H9 (cell line): ENCODE results near the gene COL4A2. TPM values are rescaled to one million over a fixed set of nuclear protein-coding genes. Genes with fewer than 3 reads are reported as not detected.

Experiments
- DNase-seq: peaks from one replicate; pipeline ENCODE4 v3.0.0-alpha.2; 2017
- H2AFZ ChIP-seq: one replicate; pipeline ENCODE4 v1.6.1; 2013; ENCODE audit warnings: mild to moderate bottlenecking, low read length, control low read depth, moderate library complexity
- H2AK5ac ChIP-seq: 2 replicates; pipeline ENCODE4 v1.6.1; 2013; ENCODE audit warnings: low read length, control low read depth, mixed read lengths; ENCODE audit not compliant: insufficient read length
- H2BK120ac ChIP-seq: one replicate; pipeline ENCODE4 v1.6.1; 2013; ENCODE audit warnings: low read depth, mild to moderate bottlenecking, low read length, control low read depth, inconsistent platforms; ENCODE audit not compliant: poor library complexity, severe bottlenecking
- H2BK12ac ChIP-seq: 2 replicates; pipeline ENCODE4 v1.6.1; 2013; ENCODE audit warnings: low read length, control low read depth, mixed read lengths, low read depth; ENCODE audit not compliant: insufficient read length
- H2BK15ac ChIP-seq: 2 replicates; pipeline ENCODE4 v1.6.1; 2013; ENCODE audit warnings: low read depth, low read length, control low read depth
- H2BK20ac ChIP-seq: one replicate; pipeline ENCODE4 v1.6.1; 2013; ENCODE audit warnings: low read depth, mild to moderate bottlenecking, low read length, control low read depth, inconsistent platforms; ENCODE audit not compliant: poor library complexity, severe bottlenecking
- H2BK5ac ChIP-seq: 2 replicates; pipeline ENCODE4 v1.6.1; 2013; ENCODE audit warnings: low read length, control low read depth, mixed read lengths; ENCODE audit not compliant: insufficient read length
- H3K14ac ChIP-seq: 2 replicates; pipeline ENCODE4 v1.6.1; 2013; ENCODE audit warnings: low read length, control low read depth; ENCODE audit not compliant: insufficient read depth
- H3K18ac ChIP-seq: 2 replicates; pipeline ENCODE4 v1.6.1; 2013; ENCODE audit warnings: low read depth, mild to moderate bottlenecking, mixed read lengths, low read length, control low read depth; ENCODE audit not compliant: insufficient read length
- H3K23ac ChIP-seq: 2 replicates; pipeline ENCODE4 v1.6.1; 2013; ENCODE audit warnings: low read length, control low read depth, mixed read lengths, low read depth; ENCODE audit not compliant: insufficient read length
- H3K23me2 ChIP-seq: 2 replicates; pipeline ENCODE4 v1.6.1; 2013; ENCODE audit warnings: low read depth, mild to moderate bottlenecking, mixed read lengths, low read length, control low read depth; ENCODE audit not compliant: insufficient read length, poor library complexity, severe bottlenecking
- H3K27ac ChIP-seq: 2 replicates; pipeline ENCODE4 v1.5.1; 2013; ENCODE audit warnings: low read length, control low read depth, mixed read lengths, low read depth; ENCODE audit not compliant: insufficient read length
- H3K27me3 ChIP-seq: 2 replicates; pipeline ENCODE4 v1.6.1; 2013; ENCODE audit warnings: low read length, control low read depth, inconsistent platforms; ENCODE audit not compliant: insufficient read depth
- H3K4ac ChIP-seq: 2 replicates; pipeline ENCODE4 v1.6.1; 2013; ENCODE audit warnings: low read depth, mild to moderate bottlenecking, control low read depth, inconsistent platforms, low read length, moderate library complexity
- H3K4me1 ChIP-seq: 2 replicates; pipeline ENCODE4 v1.6.1; 2013; ENCODE audit warnings: low read length, control low read depth, inconsistent platforms; ENCODE audit not compliant: insufficient read depth
- H3K4me2 ChIP-seq: 2 replicates; pipeline ENCODE4 v1.6.1; 2013; ENCODE audit warnings: low read length, control low read depth, mixed read lengths; ENCODE audit not compliant: insufficient read length, insufficient read depth
- H3K56ac ChIP-seq: 2 replicates; pipeline ENCODE4 v1.6.1; 2013; ENCODE audit warnings: low read depth, mild to moderate bottlenecking, mixed read lengths, low read length, control low read depth; ENCODE audit not compliant: insufficient read length
- H3K79me1 ChIP-seq: 2 replicates; pipeline ENCODE4 v1.6.1; 2013; ENCODE audit warnings: low read depth, mild to moderate bottlenecking, moderate library complexity, low read length, control low read depth, inconsistent platforms; ENCODE audit not compliant: insufficient read depth, poor library complexity, severe bottlenecking
- H3K79me2 ChIP-seq: 2 replicates; pipeline ENCODE4 v1.6.1; 2013; ENCODE audit warnings: low read length, control low read depth, inconsistent platforms; ENCODE audit not compliant: insufficient read depth
- H3K9ac ChIP-seq: 2 replicates; pipeline ENCODE4 v1.6.1; 2013; ENCODE audit warnings: low read length, control low read depth, mixed read lengths; ENCODE audit not compliant: insufficient read length; ENCODE audit errors: extremely low read depth
- H3K9me3 ChIP-seq: one replicate; pipeline ENCODE4 v1.6.1; 2013; ENCODE audit warnings: low read depth, low read length, inconsistent platforms; ENCODE audit not compliant: control insufficient read depth
- H3T11ph ChIP-seq: one replicate; pipeline ENCODE4 v1.6.1; 2013; ENCODE audit warnings: mild to moderate bottlenecking, low read length, control low read depth, inconsistent platforms
- H4K20me1 ChIP-seq: one replicate; pipeline ENCODE4 v1.6.1; 2013; ENCODE audit not compliant: control insufficient read depth, insufficient read length, insufficient read depth
- H4K5ac ChIP-seq: 2 replicates; pipeline ENCODE4 v1.6.1; 2013; ENCODE audit warnings: low read depth, mild to moderate bottlenecking, mixed read lengths, low read length, control low read depth; ENCODE audit not compliant: insufficient read length
- H4K8ac ChIP-seq: replicated peaks from 2 replicates; pipeline ENCODE4 v1.6.1; 2013; ENCODE audit warnings: low read length, control low read depth, mixed read lengths, low read depth; ENCODE audit not compliant: insufficient read length
- H4K91ac ChIP-seq: 2 replicates; pipeline ENCODE4 v1.6.1; 2013; ENCODE audit warnings: low read depth, mild to moderate bottlenecking, moderate library complexity, mixed read lengths, low read length, control low read depth; ENCODE audit not compliant: insufficient read length
- H3K27ac Mint-ChIP-seq, 3 experiments: 2 replicates in 2 of 3; 3 replicates in 1 of 3; pipeline ENCODE4 v1.8.0; 2020 to 2021; ENCODE audit warnings: mixed read lengths in 3 of 3, mild to moderate bottlenecking in 1 of 3, moderate library complexity in 1 of 3
- H3K27me3 Mint-ChIP-seq: 2 replicates; pipeline ENCODE4 v1.8.0; 2021; ENCODE audit warnings: low read depth, mild to moderate bottlenecking, moderate library complexity, mixed read lengths
- H3K36me3 Mint-ChIP-seq, 3 experiments: 2 replicates in 2 of 3; 3 replicates in 1 of 3; pipeline ENCODE4 v1.8.0; 2020 to 2021; ENCODE audit warnings: low read depth in 3 of 3, mixed read lengths in 3 of 3; ENCODE audit not compliant: insufficient read depth in 1 of 3
- H3K4me1 Mint-ChIP-seq, 2 experiments: 2 replicates each; pipeline ENCODE4 v1.8.0; 2020; ENCODE audit warnings: mixed read lengths in 2 of 2
- H3K4me3 Mint-ChIP-seq, 2 experiments: 2 replicates in 1 of 2; 3 replicates in 1 of 2; pipeline ENCODE4 v1.8.0; 2020 to 2021; ENCODE audit warnings: mild to moderate bottlenecking in 2 of 2, mixed read lengths in 2 of 2, moderate library complexity in 1 of 2
- H3K9me3 Mint-ChIP-seq, 2 experiments: 2 replicates in 1 of 2; 3 replicates in 1 of 2; pipeline ENCODE4 v1.8.0; 2020; ENCODE audit warnings: mild to moderate bottlenecking in 2 of 2, mixed read lengths in 2 of 2, moderate library complexity in 1 of 2
- CTCF ChIP-seq: fragments of 200-600 bp; sonication (generic); conservative IDR thresholded peaks from 3 replicates; pipeline ENCODE4 v1.8.0; 2021; ENCODE audit warnings: antibody characterized with exemption, mild to moderate bottlenecking
- WGBS: extraction: QIAGEN DNeasy Blood & Tissue Kit; methylation state at CpG from one replicate; pipeline ENCODE4 v1.1.7; 2013; ENCODE audit warnings: missing lambda C conversion rate, low lambda C conversion rate, mixed read lengths; ENCODE audit not compliant: insufficient read length; ENCODE audit errors: extremely low coverage; 5-methylcytosine and 5-hydroxymethylcytosine counted together
- total RNA-seq: library from RNA; stranded (reverse); gene quantifications from 2 replicates; pipeline ENCODE4 v1.2.1, GENCODE V29; 2021

The COL4A2 gene
- total RNA-seq, 1 experiment from 2014 or later, result 76.5 TPM

- no CpG with 5 or more reads among the region's 4 CpGs for WGBS
- Histone ChIP-seq H3K14ac (no peak overlapping the region), H4K5ac (no peak overlapping the region), H3K79me2 (peaks cover 2% of the 10 kb centered on the region; the same call in 1 of the 2 replicates), H4K8ac (no peak overlapping the region), H2BK5ac (no peak overlapping the region), H3K23me2 (peaks cover 19% of the 10 kb centered on the region), H4K91ac (no peak overlapping the region), H3K56ac (no peak overlapping the region), H3K18ac (no peak overlapping the region), H2AK5ac (no peak overlapping the region), H4K20me1 (no peaks in the 10 kb centered on the region), H3K27ac (no peak overlapping the region), H3K9ac (no peak overlapping the region), H3K4ac (no peak overlapping the region), H2BK120ac (no peak overlapping the region), H2AFZ (no peak overlapping the region), H3K4me2 (no peak overlapping the region), H2BK12ac (no peak overlapping the region), H3K4me1 (no peaks in the 10 kb centered on the region), H2BK15ac (no peak overlapping the region), H3K27me3 (no peaks in the 10 kb centered on the region; the same call in 1 of the 2 replicates), H2BK20ac (no peak overlapping the region), H3K23ac (no peak overlapping the region), H3K79me1 (no peaks in the 10 kb centered on the region), H3K9me3 (no peaks in the 10 kb centered on the region), H3T11ph (no peak overlapping the region)
- Mint-ChIP-seq H3K27ac (no peak overlapping the region), H3K4me1 (peaks cover 40 to 45% of the 10 kb centered on the region in 2 experiments), H3K27me3 (peaks cover 36% of the 10 kb centered on the region), H3K36me3 (peaks cover 0 to 6% (median 2%) of the 10 kb centered on the region in 3 experiments; a peak in 6 of 7 replicates), H3K4me3 (0 out of 5 replicates have a peak overlapping the region, but pooled peaks of 1 of the 2 experiments have one; percentile 14), H3K9me3 (no peaks in the 10 kb centered on the region; a peak in 1 of 5 replicates)
- DNase-seq, result peak; percentile 14
- no peak for TF ChIP-seq CTCF
These were observed 2.8 kb upstream of the COL4A2 start for GRCh38 chr13:110304256-110304655.
